Upper lobe of left lung (tissue), 6 donors: ENCODE results near the gene CCDC47. TPM values are rescaled to one million over a fixed set of nuclear protein-coding genes. Genes with fewer than 3 reads are reported as not detected.

Experiments
- ATAC-seq, 2 donors: fragments of 200-7000 bp; cut with Tn5 transposase; one replicate each; pipeline ENCODE4 v1.9.1; 2022; ENCODE audit warnings: mild to moderate bottlenecking in 2 of 2, moderate library complexity in 2 of 2; ENCODE audit not compliant: low FRiP score in 2 of 2
- DNase-seq, 2 donors: peaks; one replicate each; pipeline ENCODE4 v3.0.0-alpha.2; 2019 to 2020
- H3K27ac ChIP-seq, 4 donors: fragments of 200-600 bp; sonication (generic); one replicate each; pipeline ENCODE4 v1.5.1; 2016 to 2019
- H3K27me3 ChIP-seq, 4 donors: fragments of 200-600 bp; sonication (generic); one replicate each; pipeline ENCODE4 v1.5.1; 2017 to 2019
- H3K36me3 ChIP-seq, 4 donors: fragments of 200-600 bp; sonication (generic); one replicate each; pipeline ENCODE4 v1.5.1; 2016 to 2019
- H3K4me1 ChIP-seq, 4 donors: fragments of 200-600 bp; sonication (generic); one replicate each; pipeline ENCODE4 v1.5.1; 2018 to 2019
- H3K4me3 ChIP-seq, 4 donors: fragments of 200-600 bp; sonication (generic); one replicate each; pipeline ENCODE4 v1.5.1; 2017 to 2019; ENCODE audit warnings: mild to moderate bottlenecking in 2 of 4, moderate library complexity in 1 of 4
- H3K9me3 ChIP-seq, 4 donors: fragments of 200-600 bp; sonication (generic); one replicate each; pipeline ENCODE4 v1.5.1; 2018 to 2019
- CTCF ChIP-seq, 6 experiments: fragments of 450-650 bp in 4 of 6; fragments of 200-600 bp in 2 of 6; sonication (generic) in 2 of 6; IDR thresholded peaks; one replicate each; pipeline ENCODE4 v1.5.1; 2016 to 2019; ENCODE audit warnings: antibody characterized with exemption in 6 of 6
- EP300 ChIP-seq, 4 donors: sonication (generic); formaldehyde crosslinking; IDR thresholded peaks; one replicate each; pipeline ENCODE4 v1.5.1; 2017; ENCODE audit warnings: antibody characterized with exemption in 4 of 4, control low read depth in 2 of 4
- POLR2A ChIP-seq, 4 donors: fragments of 450-650 bp; IDR thresholded peaks; one replicate each; pipeline ENCODE4 v1.5.1; 2016 to 2017; ENCODE audit warnings: antibody characterized with exemption in 4 of 4, mild to moderate bottlenecking in 2 of 4
- POLR2AphosphoS5 ChIP-seq, 2 donors: sonication (generic); formaldehyde crosslinking; IDR thresholded peaks; one replicate each; pipeline ENCODE4 v1.5.1; 2017; ENCODE audit warnings: antibody characterized with exemption in 2 of 2
- WGBS, 2 donors: methylation state at CpG; one replicate each; pipeline ENCODE4 v1.1.5; 2017 to 2018; 5-methylcytosine and 5-hydroxymethylcytosine counted together
- total RNA-seq, 6 donors: library from RNA; depleted of rRNA in 4 of 6; stranded (reverse); fragments of >200 nt in 4 of 6; gene quantifications; one replicate each; pipeline versions ENCODE4 v1.1.0 to v1.2.1, GENCODE V29; 2016 to 2021
- donor health status: DM: no; HTN: no; CAD: no; lungs with moderate emphysema.
- donor health status: DM: no; HTN: yes; CAD: no; lungs with severe emphysema.

Gene CCDC47
- total RNA-seq, 6 donors from 2014 or later: 65.9 to 118 (median 92.9) TPM

- Histone ChIP-seq H3K9me3 (no peaks in the 10 kb centered on the region), H3K36me3 (peaks cover 0 to 42% (median 26%) of the 10 kb centered on the region in 4 donors), H3K27me3 (no peaks in the 10 kb centered on the region), H3K4me3 (no peak overlapping the region), H3K4me1 (no peaks in the 10 kb centered on the region), H3K27ac (no peak overlapping the region)
- TF ChIP-seq EP300 (IDR thresholded peaks at IDR 0.05): no peak
- no peak for DNase-seq
- no peak for ATAC-seq
- WGBS, 2 donors: 91% methylated on average over 3 of the region's 3 CpGs
Observed at GRCh38 chr17:63716426-63716825, 57.0 kb downstream of the CCDC47 start.

GRCh38 chr17:63714550-63715277, 58.7 kb downstream of the CCDC47 start:
- Histone ChIP-seq H3K9me3 (no peaks in the 10 kb centered on the region), H3K27ac (no peak overlapping the region), H3K36me3 (peaks cover 5 to 59% (median 37%) of the 10 kb centered on the region in 4 donors), H3K4me3 (no peak overlapping the region), H3K27me3 (no peaks in the 10 kb centered on the region), H3K4me1 (no peaks in the 10 kb centered on the region)
- DNase-seq (no peak), ATAC-seq (no peak)
- no peak for TF ChIP-seq POLR2AphosphoS5 (IDR thresholded peaks at IDR 0.05)
- TF ChIP-seq EP300 (IDR thresholded peaks at IDR 0.05): no peak
- TF ChIP-seq CTCF (IDR thresholded peaks at IDR 0.05): no peak
- no peak for TF ChIP-seq POLR2A (IDR thresholded peaks at IDR 0.05)
- WGBS, 2 donors: 77 to 81% methylated on average over 10 of the region's 10 CpGs

- TF ChIP-seq EP300 (IDR thresholded peaks at IDR 0.05) (no peak), POLR2A (IDR thresholded peaks at IDR 0.05) (no peak), CTCF (IDR thresholded peaks at IDR 0.05) (no peak), POLR2AphosphoS5 (IDR thresholded peaks at IDR 0.05) (no peak)
- no peak for ATAC-seq
- Histone ChIP-seq H3K27me3 (no peaks in the 10 kb centered on the region), H3K36me3 (peaks cover 5 to 88% (median 65%) of the 10 kb centered on the region in 4 donors), H3K9me3 (no peaks in the 10 kb centered on the region), H3K27ac (no peak overlapping the region), H3K4me3 (no peak overlapping the region), H3K4me1 (peaks cover 3 to 13% (median 3%) of the 10 kb centered on the region in 4 donors)
- WGBS, 2 donors: 85 to 96% methylated on average over 6 of the region's 6 CpGs
- DNase-seq: no peak
Observed at GRCh38 chr17:63709110-63709509, 64.3 kb downstream of the CCDC47 start.

- ATAC-seq (no peak), DNase-seq (no peak)
- TF ChIP-seq CTCF (IDR thresholded peaks at IDR 0.05): no peak
- no peak for TF ChIP-seq EP300 (IDR thresholded peaks at IDR 0.05)
- no peak for TF ChIP-seq POLR2AphosphoS5 (IDR thresholded peaks at IDR 0.05)
- no peak for TF ChIP-seq POLR2A (IDR thresholded peaks at IDR 0.05)
- Histone ChIP-seq H3K36me3 (peaks cover 5 to 78% (median 58%) of the 10 kb centered on the region in 4 donors), H3K27me3 (no peaks in the 10 kb centered on the region), H3K27ac (no peak overlapping the region), H3K9me3 (no peaks in the 10 kb centered on the region), H3K4me3 (no peak overlapping the region), H3K4me1 (peaks cover 3 to 18% (median 3%) of the 10 kb centered on the region in 4 donors)
- 72 to 91% methylated on average over 4 to 11 of the region's 11 CpGs for WGBS, 2 donors
Observed at GRCh38 chr17:63707151-63707550, 66.2 kb downstream of the CCDC47 start.

- Histone ChIP-seq H3K27me3 (no peaks in the 10 kb centered on the region), H3K36me3 (peaks cover 5 to 72% (median 53%) of the 10 kb centered on the region in 4 donors), H3K4me3 (no peak overlapping the region), H3K9me3 (no peaks in the 10 kb centered on the region), H3K4me1 (peaks cover 5 to 25% (median 8%) of the 10 kb centered on the region in 4 donors), H3K27ac (peak overlapping the region in 1 of 4 donors; percentile 20)
- WGBS, 2 donors: 74 to 82% methylated on average over 3 to 7 of the region's 7 CpGs
- TF ChIP-seq POLR2AphosphoS5 (IDR thresholded peaks at IDR 0.05) (no peak), EP300 (IDR thresholded peaks at IDR 0.05) (no peak), CTCF (IDR thresholded peaks at IDR 0.05) (no peak), POLR2A (IDR thresholded peaks at IDR 0.05) (no peak)
- DNase-seq (no peak), ATAC-seq (no peak)
Observed at GRCh38 chr17:63706336-63707082, 66.9 kb downstream of the CCDC47 start.
